ENCODE data around the gene GOLGA6L22.
"Not testable (repeated sequence)": the region's sequence is repeated elsewhere in the genome, so short reads cannot be mapped to it uniquely, and the experiment has no call there.

- not testable (repeated sequence) for TF ChIP-seq HOXA7 (CRISPR knock-in tag; IDR thresholded peaks at IDR 0.05); POLR2A (IDR thresholded peaks at IDR 0.05; ENCODE audit: low read length); CTCF (IDR thresholded peaks at IDR 0.05); RAD21 (conservative IDR thresholded peaks at IDR 0.05 in 1 of 2, IDR thresholded peaks at IDR 0.05 in 1 of 2)
Measured at GRCh38 chr15:22498220-22498925, 39.7 kb downstream of the GOLGA6L22 start.
